GM08714 (cell line): ENCODE results near the gene DCP1B.

Source experiments
- H3K4me3 ChIP-seq: fragments of 200-500 bp; sonication (Bioruptor generic); 2 replicates; pipeline ENCODE4 v1.5.1; 2014; ENCODE audit warnings: mild to moderate bottlenecking, low read length, inconsistent platforms
- ZNF274 ChIP-seq: IDR thresholded peaks from 2 replicates; pipeline ENCODE4 v1.6.1; 2012; ENCODE audit warnings: mild to moderate bottlenecking, low read depth, low read length

The DCP1B gene

DNA sequence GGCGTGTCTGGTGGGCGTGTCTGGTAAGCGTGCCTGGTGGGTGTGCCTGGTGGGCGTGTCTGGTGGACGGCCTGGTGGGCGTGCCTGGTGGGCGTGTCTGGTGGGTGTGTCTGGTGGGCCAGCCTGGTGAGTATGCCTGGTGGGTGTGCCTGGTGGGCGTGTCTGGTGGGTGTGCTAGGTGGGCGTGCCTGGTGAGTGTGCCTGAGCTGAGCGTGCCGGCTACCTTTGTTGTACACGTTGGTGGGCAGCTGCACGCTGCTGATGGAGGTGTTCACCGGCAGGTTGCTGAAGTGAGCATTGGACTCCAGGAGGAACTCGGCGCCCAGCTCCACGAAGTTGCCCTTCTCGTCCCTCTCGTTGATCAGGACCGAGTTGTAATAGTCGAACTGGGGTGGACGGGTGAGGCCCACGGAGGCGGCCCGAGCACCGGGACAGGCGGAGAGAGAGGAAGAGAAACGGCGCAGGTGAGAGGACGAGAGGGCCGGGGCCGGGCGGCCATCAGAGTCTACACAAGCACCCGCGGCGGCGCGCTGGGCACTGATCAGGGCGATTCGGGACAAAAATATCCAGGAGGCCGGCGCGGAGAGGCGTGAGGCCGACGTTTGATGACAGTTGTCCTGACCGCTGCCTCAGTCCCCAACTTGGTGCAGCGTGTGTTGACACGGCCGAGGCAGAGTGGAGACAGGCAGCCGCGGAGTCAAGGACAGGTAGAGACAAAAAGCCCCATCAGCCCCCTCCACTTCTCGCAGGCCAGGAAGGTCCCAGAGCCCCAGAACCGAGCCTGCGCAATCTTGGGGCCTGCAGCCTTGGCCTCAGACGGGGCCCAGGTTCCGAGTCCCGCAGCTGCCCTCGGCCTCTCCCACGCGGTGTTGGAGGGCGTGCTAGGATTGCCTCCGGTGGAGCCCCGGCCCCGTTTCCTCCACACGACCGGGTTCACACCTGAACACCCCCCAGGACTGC lies 96.3 kb downstream of the DCP1B start:
- TF ChIP-seq ZNF274: no peak
- H3K4me3 ChIP-seq: no peak overlapping the region

- H3K4me3 ChIP-seq: no peak overlapping the region
- TF ChIP-seq ZNF274: no peak
Observed at GRCh38 chr12:1906579-1906978, 97.7 kb downstream of the DCP1B start.

GRCh38 chr12:1904875-1905274 lies 99.4 kb downstream of the DCP1B start:
- TF ChIP-seq ZNF274: no peak

GRCh38 chr12:1896964-1897363 lies 107.3 kb downstream of the DCP1B start:
- TF ChIP-seq ZNF274: no peak
- H3K4me3 ChIP-seq: no peak overlapping the region

More at GRCh38 chr12:1904875-1905274, 99.4 kb downstream of the DCP1B start:
- H3K4me3 ChIP-seq: no peak overlapping the region
